ENCODE measurements around the gene LYZL1. TPM values are rescaled to one million over a fixed set of nuclear protein-coding genes. Genes with fewer than 3 reads are reported as not detected.
"Not testable (repeated sequence)": the region's sequence is repeated elsewhere in the genome, so short reads cannot be mapped to it uniquely, and the experiment has no call there.

Gene LYZL1
- total RNA-seq, 1 experiment from 2014 or later, result not detected

- no TSS peak for BruUV-seq (replicated peaks)
- ATAC-seq, result no peak
- no peaks in the 10 kb centered on the region for H3K27me3 ChIP-seq (ENCODE audit: insufficient read depth, low read length)
- H3K36me3 ChIP-seq (ENCODE audit: control insufficient read depth in 1 of 2, insufficient read depth in 2 of 2, low read length in 2 of 2), result no peaks in the 10 kb centered on the region
- H3K4me1 ChIP-seq (ENCODE audit: control insufficient read depth in 1 of 2, insufficient read depth in 2 of 2, low read length in 2 of 2), result no peaks in the 10 kb centered on the region
- H3K9ac ChIP-seq (ENCODE audit: low read length), result no peak overlapping the region
- H3K4me3 ChIP-seq (replicated peaks in 1 of 2; ENCODE audit: low read depth in 1 of 2, low read length in 2 of 2), result no peak overlapping the region
- ChIA-PET CTCF (no interaction called here), RAD21 (ENCODE audit: low non-redundant PET in 1 of 2, low total read pairs in 2 of 2, uncharacterized antibody in 2 of 2, unreplicated experiment in 2 of 2) (no interaction called here), POLR2A (no interaction called here)
- no peak overlapping the region for H2AFZ ChIP-seq (ENCODE audit: low read depth, low read length, poor library complexity, severe bottlenecking)
- no peaks in the 10 kb centered on the region for H3K9me2 ChIP-seq (ENCODE audit: insufficient read depth)
- TF ChIP-seq POLR2AphosphoS5 (IDR thresholded peaks at IDR 0.05; ENCODE audit: low read depth, low read length), result no peak
- no peak for TF ChIP-seq REST (IDR thresholded peaks at IDR 0.05; ENCODE audit: low read depth)
- no peak for TF ChIP-seq CTCF (IDR thresholded peaks at IDR 0.05 in 2 of 3, conservative IDR thresholded peaks at IDR 0.05 in 1 of 3; ENCODE audit: borderline replicate concordance in 1 of 3, insufficient read depth in 1 of 3, low read depth in 2 of 3, low read length in 2 of 3)
- H3K27ac ChIP-seq (ENCODE audit: low read depth, low read length), result no peak overlapping the region
- intact Hi-C loops (cut with micrococcal nuclease), result loop anchor here (10.0 kb wide), 1 partner anchor 145 kb away; no protein-coding TSS in a partner anchor
- no peak for DNase-seq (ENCODE audit: low read depth, low spot score)
- H3K79me2 ChIP-seq (ENCODE audit: insufficient read depth, low read length), result no peaks in the 10 kb centered on the region
- no peaks in the 10 kb centered on the region for H3K9me3 ChIP-seq (ENCODE audit: control insufficient read depth in 1 of 2, insufficient read depth in 1 of 2, low read depth in 1 of 2, low read length in 2 of 2)
- H3K4me2 ChIP-seq (ENCODE audit: low read length), result no peak overlapping the region
- H4K20me1 ChIP-seq (ENCODE audit: insufficient read depth), result no peaks in the 10 kb centered on the region
Observed at GRCh38 chr10:29309465-29309864, 20.6 kb downstream of the LYZL1 start.

DNA sequence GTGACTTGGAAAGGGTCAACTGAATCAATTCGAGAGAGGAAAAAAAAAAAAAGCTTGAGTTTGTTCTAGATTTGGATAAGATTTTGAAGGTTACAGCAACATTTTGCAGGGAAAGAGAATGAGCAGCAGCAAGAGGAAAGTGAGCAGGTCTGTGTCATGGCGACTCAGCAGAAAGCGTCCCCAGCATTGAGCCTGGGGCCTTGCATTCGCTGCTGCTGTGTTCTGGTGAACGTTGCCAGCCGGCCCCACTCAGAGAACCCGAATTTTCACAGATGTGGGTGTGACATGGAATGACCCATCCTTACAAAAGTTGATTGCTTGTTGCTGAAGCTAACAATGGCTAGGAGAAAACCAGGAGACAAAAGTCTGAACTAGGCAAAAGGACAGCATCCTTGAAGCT is 21.6 kb downstream of the LYZL1 start:
- H3K9me2 ChIP-seq (ENCODE audit: insufficient read depth); H3K27me3 ChIP-seq (ENCODE audit: insufficient read depth, low read length); ATAC-seq; H3K4me1 ChIP-seq (ENCODE audit: control insufficient read depth in 1 of 2, insufficient read depth in 2 of 2, low read length in 2 of 2); H3K4me2 ChIP-seq (ENCODE audit: low read length); H3K79me2 ChIP-seq (ENCODE audit: insufficient read depth, low read length); BruUV-seq (replicated peaks); H2AFZ ChIP-seq (ENCODE audit: low read depth, low read length, poor library complexity, severe bottlenecking); DNase-seq (ENCODE audit: low read depth, low spot score); CTCF ChIA-PET; H3K36me3 ChIP-seq (ENCODE audit: control insufficient read depth in 1 of 2, insufficient read depth in 2 of 2, low read length in 2 of 2); H4K20me1 ChIP-seq (ENCODE audit: insufficient read depth); H3K4me3 ChIP-seq (replicated peaks in 1 of 2; ENCODE audit: low read depth in 1 of 2, low read length in 2 of 2); H3K9ac ChIP-seq (ENCODE audit: low read length); intact Hi-C loops (cut with micrococcal nuclease); H3K9me3 ChIP-seq (ENCODE audit: control insufficient read depth in 1 of 2, insufficient read depth in 1 of 2, low read depth in 1 of 2, low read length in 2 of 2); POLR2A ChIA-PET; RAD21 ChIA-PET (ENCODE audit: low non-redundant PET in 1 of 2, low total read pairs in 2 of 2, uncharacterized antibody in 2 of 2, unreplicated experiment in 2 of 2); H3K27ac ChIP-seq (ENCODE audit: low read depth, low read length): not testable (repeated sequence)
